GM18870 (cell line): ENCODE measurements around the gene RBM20.
A peak's percentile ranks its signal among the peaks of the same experiment; 100 is the strongest.

Source experiments
- ATAC-seq: cut with Tn5 transposase; IDR thresholded peaks from one replicate; pipeline ENCODE4 v1.9.1; 2021; ENCODE audit warnings: moderate library complexity; ENCODE audit not compliant: unreplicated experiment

The RBM20 gene

DNA sequence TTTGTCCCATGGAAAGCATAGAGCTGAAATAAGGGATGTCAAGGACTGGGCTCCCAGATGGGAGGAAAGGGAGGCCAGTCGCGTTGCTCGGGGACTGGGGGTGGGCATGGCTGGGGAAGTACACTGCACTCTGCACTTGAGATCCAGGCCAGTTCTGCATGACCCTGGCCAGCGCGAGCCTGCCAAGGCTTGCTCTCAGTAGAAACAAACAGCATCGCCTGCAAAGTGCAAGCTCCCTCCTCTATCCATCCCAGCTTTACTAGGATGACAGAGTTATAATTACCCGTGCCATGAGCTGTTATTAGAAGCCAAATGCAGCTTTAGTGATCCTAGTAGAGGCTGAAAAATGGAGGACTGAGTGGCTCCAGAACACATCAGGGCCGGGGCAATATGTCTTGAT, 183.7 kb downstream of the RBM20 start:
- ATAC-seq = no peak

DNA sequence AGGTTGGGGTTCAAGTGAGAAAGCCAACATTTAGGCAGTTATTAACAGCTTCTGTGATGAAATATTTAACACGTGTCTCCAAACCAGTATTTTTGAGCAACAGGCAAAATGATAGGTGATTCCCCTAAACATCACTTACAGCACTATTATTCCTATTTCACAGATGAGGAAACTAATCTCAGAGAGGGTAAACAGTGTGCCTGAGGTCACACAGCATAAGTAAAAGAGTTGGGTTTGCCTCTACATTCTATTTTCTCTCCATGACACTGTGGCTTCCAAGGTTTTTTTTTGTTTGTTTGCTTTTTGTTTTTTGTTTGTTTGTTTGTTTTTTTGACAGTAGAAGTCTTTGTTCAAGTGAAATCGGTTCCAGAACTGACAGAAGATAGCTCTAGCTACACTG, 184.4 kb downstream of the RBM20 start:
- no peak for ATAC-seq

- no peak for ATAC-seq
Measured at GRCh38 chr10:110829721-110830410, 185.7 kb downstream of the RBM20 start.

GRCh38 chr10:110833234-110833940, 189.3 kb downstream of the RBM20 start:
- ATAC-seq = no peak

- no peak for ATAC-seq
Measured at GRCh38 chr10:110833941-110834628, 189.9 kb downstream of the RBM20 start.

GRCh38 chr10:110834629-110835301, 190.6 kb downstream of the RBM20 start:
- no peak for ATAC-seq

DNA sequence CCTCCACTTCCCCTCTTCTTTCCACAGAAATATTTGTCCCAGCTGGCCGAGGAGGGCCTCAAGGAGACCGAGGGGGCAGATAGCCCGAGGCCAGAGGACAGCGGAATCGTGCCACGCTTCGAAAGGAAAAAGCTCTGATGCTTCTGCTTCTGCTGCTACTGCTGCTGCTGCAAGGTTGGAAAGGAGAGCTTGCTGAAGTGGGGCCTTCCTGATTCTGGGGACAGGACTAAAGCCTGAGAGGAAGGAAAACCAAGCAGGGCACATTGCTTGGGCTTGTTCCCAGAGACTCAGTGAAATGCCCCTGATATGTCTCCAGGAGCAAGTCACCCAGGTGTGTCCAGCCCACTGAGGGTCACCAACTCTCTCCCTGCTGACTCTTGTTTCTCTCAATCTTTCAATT, 191.7 kb downstream of the RBM20 start:
- ATAC-seq = no peak

GRCh38 chr10:110836706-110837105, 192.6 kb downstream of the RBM20 start:
- ATAC-seq = no peak

- no peak for ATAC-seq
Measured at GRCh38 chr10:110837418-110838171, 193.5 kb downstream of the RBM20 start.

DNA sequence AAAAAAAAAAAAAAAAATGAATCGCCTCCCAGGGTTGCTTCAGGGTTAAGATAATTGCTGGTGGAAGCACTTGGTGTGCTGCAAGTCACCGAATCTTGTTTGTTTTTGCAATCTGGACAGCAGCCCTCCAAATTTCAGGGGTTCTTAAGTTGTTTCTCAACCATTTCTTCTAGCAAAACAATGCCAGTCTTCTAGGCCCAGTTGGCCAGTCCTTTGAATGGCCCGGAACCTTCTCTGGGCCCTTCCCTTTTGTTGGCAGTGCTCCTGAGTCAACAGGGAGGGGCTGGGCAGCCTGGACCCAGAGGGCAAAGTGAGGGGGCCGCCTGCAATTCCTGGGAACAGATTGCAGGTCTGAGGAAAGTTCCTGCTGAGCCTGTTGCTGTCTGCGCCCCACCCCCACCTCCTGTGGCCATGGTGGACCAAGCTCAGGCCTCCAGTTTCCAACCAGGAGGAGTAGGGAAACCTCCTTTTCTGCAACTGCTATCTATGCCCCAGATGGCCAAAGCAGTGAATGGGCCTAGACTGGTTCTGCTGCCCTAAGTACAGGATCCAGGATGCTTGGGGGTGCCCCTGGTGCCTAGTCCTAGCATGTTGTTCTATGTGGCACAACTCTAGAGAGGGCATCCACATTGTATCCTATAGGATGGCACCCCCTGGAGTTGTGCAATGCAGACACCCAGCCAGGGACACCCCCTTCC, 196.2 kb downstream of the RBM20 start:
- no peak for ATAC-seq

- no peak for ATAC-seq
Measured at GRCh38 chr10:110840923-110841428, 196.8 kb downstream of the RBM20 start.

- ATAC-seq = peak; percentile 76
Measured at GRCh38 chr10:110841767-110842267, 197.7 kb downstream of the RBM20 start.

- ATAC-seq = no peak
Measured at GRCh38 chr10:110842326-110842904, 198.3 kb downstream of the RBM20 start.

DNA sequence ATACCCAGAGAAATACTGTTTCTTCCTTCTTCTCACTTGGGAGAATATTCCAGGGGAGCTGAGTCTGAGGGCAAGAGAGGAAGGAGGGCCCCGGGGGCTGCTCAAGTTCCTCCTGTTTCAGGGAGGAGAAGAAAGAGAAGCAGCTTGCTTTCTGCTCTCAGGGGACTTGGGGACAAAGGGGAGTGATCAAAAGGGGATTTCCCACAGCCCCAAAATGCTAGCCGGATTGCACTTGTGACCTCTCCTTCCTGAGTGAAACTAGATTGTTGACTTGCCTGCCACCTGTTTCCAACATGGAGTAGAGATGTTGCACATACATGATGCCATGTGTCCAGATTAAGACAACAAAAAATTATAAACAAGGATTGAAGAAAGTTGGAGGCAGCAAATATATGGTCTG, 198.9 kb downstream of the RBM20 start:
- peak; percentile 81 for ATAC-seq

DNA sequence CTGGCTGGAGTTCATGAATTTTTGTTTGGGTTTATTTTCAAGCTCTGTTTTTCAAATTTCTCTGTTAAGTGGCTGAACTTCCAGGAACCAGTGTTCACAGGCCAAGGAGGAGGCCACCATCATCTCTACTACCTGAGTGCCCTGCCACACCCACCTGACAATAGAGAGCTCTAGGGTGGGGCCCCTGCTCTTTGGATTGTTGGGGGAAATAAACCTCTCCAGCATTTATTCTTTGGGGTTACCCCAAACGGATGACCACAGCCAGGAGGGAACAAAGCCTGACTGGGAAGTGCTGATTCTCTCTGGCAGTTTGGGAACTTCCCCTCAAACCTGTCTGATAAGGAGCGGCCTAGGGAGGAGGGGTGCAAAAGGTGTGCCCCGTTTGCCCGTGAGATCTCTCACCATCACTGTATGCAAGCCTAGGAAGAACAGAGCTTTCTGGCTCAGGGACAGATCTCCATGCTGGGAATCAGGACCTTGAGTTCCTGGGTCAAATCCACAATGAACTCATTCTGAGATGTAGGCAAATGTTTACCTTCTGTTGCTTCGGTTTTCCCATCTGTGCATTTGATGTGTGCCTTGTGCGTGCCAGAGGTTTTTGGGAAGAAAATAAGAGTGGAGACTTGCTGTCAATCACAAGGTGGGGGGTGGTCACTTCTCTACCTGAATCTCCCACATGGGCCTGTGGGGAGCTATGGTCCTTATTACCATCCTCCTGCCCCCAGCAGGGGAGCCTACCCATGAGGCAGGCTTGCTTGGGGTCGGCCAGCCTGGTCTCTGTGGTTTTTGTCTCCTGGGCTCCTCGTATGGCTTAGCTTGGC, 199.9 kb downstream of the RBM20 start:
- no peak for ATAC-seq

GRCh38 chr10:110844617-110844881, 200.4 kb downstream of the RBM20 start:
- ATAC-seq = no peak

GRCh38 chr10:110845192-110845755, 201.1 kb downstream of the RBM20 start:
- ATAC-seq = no peak
